IMR-90 (cell line): ENCODE measurements around the gene MND1. TPM values are rescaled to one million over a fixed set of nuclear protein-coding genes. Genes with fewer than 3 reads are reported as not detected.

Experiments used
- ATAC-seq: fragments of 200-7000 bp; cut with Tn5 transposase; 2 replicates; pipeline ENCODE4 v1.9.1; 2020; ENCODE audit warnings: low read depth, mild to moderate bottlenecking, moderate library complexity
- BruUV-seq: library from RNA; stranded (reverse); fragments of 400-500 nt; replicated peaks from 2 replicates; lab custom pipeline; 2021; lab: Mats Ljungman, UMichigan
- CTCF ChIA-PET: fragments of 300-600 bp; formaldehyde crosslinking; extraction: SDS; loops from one replicate; lab custom pipeline; 2021; ENCODE audit warnings: antibody characterized with exemption; lab: Yijun Ruan, JAX
- POLR2A ChIA-PET: fragments of 300-600 bp; sonication (Branson Sonifier 250); formaldehyde crosslinking; loops from one replicate; lab custom pipeline; 2022; ENCODE audit warnings: antibody characterized with exemption; ENCODE audit not compliant: unreplicated experiment; lab: Charles Lee
- DNase-seq: peaks from one replicate; pipeline ENCODE4 v3.0.0; 2013
- H2AFZ ChIP-seq: replicated peaks from 2 replicates; pipeline ENCODE3; 2013; ENCODE audit warnings: low read length, mild to moderate bottlenecking; ENCODE audit not compliant: poor library complexity
- H2AK5ac ChIP-seq: 2 replicates; pipeline ENCODE4 v1.6.1; 2013; ENCODE audit warnings: low read depth, low read length, inconsistent platforms
- H2AK9ac ChIP-seq: replicated peaks from 2 replicates; pipeline ENCODE3; 2013; ENCODE audit warnings: mild to moderate bottlenecking, low read depth, low read length, moderate library complexity; ENCODE audit not compliant: poor library complexity
- H2BK120ac ChIP-seq: 2 replicates; pipeline ENCODE4 v1.6.1; 2013; ENCODE audit warnings: low read depth, low read length, inconsistent platforms
- H2BK15ac ChIP-seq: 3 replicates; pipeline ENCODE4 v1.6.1; 2013; ENCODE audit warnings: low read depth, low read length, inconsistent platforms
- H2BK20ac ChIP-seq: 2 replicates; pipeline ENCODE4 v1.6.1; 2013; ENCODE audit warnings: low read depth, mild to moderate bottlenecking, inconsistent platforms, low read length, moderate library complexity
- H2BK5ac ChIP-seq: 2 replicates; pipeline ENCODE4 v1.6.1; 2013; ENCODE audit warnings: mild to moderate bottlenecking, low read depth, low read length, inconsistent platforms; ENCODE audit not compliant: poor library complexity, severe bottlenecking
- H3K14ac ChIP-seq: replicated peaks from 2 replicates; pipeline ENCODE4 v1.6.1; 2013; ENCODE audit warnings: low read depth, low read length, inconsistent platforms
- H3K18ac ChIP-seq: 2 replicates; pipeline ENCODE4 v1.6.1; 2013; ENCODE audit warnings: low read depth, low read length, control low read depth
- H3K23ac ChIP-seq: 2 replicates; pipeline ENCODE4 v1.6.1; 2013; ENCODE audit warnings: low read depth, low read length, inconsistent platforms
- H3K27ac ChIP-seq: 2 replicates; pipeline ENCODE4 v1.5.1; 2013; ENCODE audit warnings: mild to moderate bottlenecking, control low read depth, low read length; ENCODE audit not compliant: insufficient read depth
- H3K27me3 ChIP-seq: 2 replicates; pipeline ENCODE4 v1.6.1; 2013; ENCODE audit warnings: low read length; ENCODE audit not compliant: control insufficient read depth, insufficient read depth
- H3K36me3 ChIP-seq: 2 replicates; pipeline ENCODE4 v1.6.1; 2013; ENCODE audit warnings: low read length, mixed read lengths; ENCODE audit not compliant: control insufficient read depth, insufficient read depth
- H3K4ac ChIP-seq: 2 replicates; pipeline ENCODE4 v1.6.1; 2013; ENCODE audit warnings: low read depth, low read length, inconsistent platforms
- H3K4me1 ChIP-seq: 2 replicates; pipeline ENCODE4 v1.6.1; 2013; ENCODE audit warnings: low read length, mixed read lengths; ENCODE audit not compliant: control insufficient read depth, insufficient read depth
- H3K4me2 ChIP-seq: 2 replicates; pipeline ENCODE4 v1.6.1; 2013; ENCODE audit warnings: low read depth, mild to moderate bottlenecking, control low read depth, low read length, moderate library complexity
- H3K4me3 ChIP-seq: 2 replicates; pipeline ENCODE4 v1.5.1; 2013; ENCODE audit warnings: low read depth, mild to moderate bottlenecking, control low read depth, low read length, moderate library complexity; ENCODE audit not compliant: insufficient read depth
- H3K56ac ChIP-seq: 2 replicates; pipeline ENCODE4 v1.6.1; 2013; ENCODE audit warnings: low read length, inconsistent platforms; ENCODE audit not compliant: insufficient read depth; ENCODE audit errors: extremely low read depth
- H3K79me1 ChIP-seq, 2 experiments: 2 replicates each; pipeline ENCODE4 v1.6.1; 2013; ENCODE audit warnings: low read length in 2 of 2, inconsistent platforms in 1 of 2, low read depth in 1 of 2
- H3K9ac ChIP-seq: 2 replicates; pipeline ENCODE4 v1.6.1; 2013; ENCODE audit warnings: low read depth, low read length, control low read depth
- H3K9me1 ChIP-seq: 2 replicates; pipeline ENCODE4 v1.6.1; 2013; ENCODE audit warnings: low read length, inconsistent platforms; ENCODE audit not compliant: insufficient read depth
- H3K9me3 ChIP-seq: 2 replicates; pipeline ENCODE4 v1.6.1; 2013; ENCODE audit warnings: low read length; ENCODE audit not compliant: control insufficient read depth, insufficient read depth
- H4K20me1 ChIP-seq: 2 replicates; pipeline ENCODE4 v1.6.1; 2013; ENCODE audit warnings: low read length, inconsistent platforms; ENCODE audit not compliant: insufficient read depth
- H4K5ac ChIP-seq: 2 replicates; pipeline ENCODE4 v1.6.1; 2013; ENCODE audit warnings: mild to moderate bottlenecking, low read depth, low read length, control low read depth
- H4K8ac ChIP-seq, 2 experiments: 2 replicates each; pipeline ENCODE4 v1.6.1; 2013; ENCODE audit warnings: low read depth in 2 of 2, low read length in 2 of 2, control low read depth in 1 of 2, inconsistent platforms in 1 of 2
- H4K91ac ChIP-seq: 2 replicates; pipeline ENCODE4 v1.6.1; 2013; ENCODE audit warnings: low read depth, low read length, inconsistent platforms; ENCODE audit not compliant: insufficient read depth
- CTCF ChIP-seq: conservative IDR thresholded peaks from 2 replicates; pipeline ENCODE4 v1.5.1; 2012; ENCODE audit warnings: mild to moderate bottlenecking, low read depth, low read length, improper control_type of control experiment
- MAZ ChIP-seq: IDR thresholded peaks from 2 replicates; pipeline ENCODE4 v1.6.1; 2012; ENCODE audit warnings: low read depth, mild to moderate bottlenecking, low read length, improper control_type of control experiment, moderate library complexity, borderline replicate concordance
- WGBS, 2 experiments: methylation state at CpG; one replicate each; pipeline versions ENCODE4 v1.1.5 to v1.1.7; 2013; ENCODE audit warnings: missing lambda C conversion rate in 2 of 2; ENCODE audit not compliant: insufficient read length in 1 of 2; ENCODE audit errors: extremely low coverage in 2 of 2; 5-methylcytosine and 5-hydroxymethylcytosine counted together
- dilution Hi-C: fragments of 300-500 bp; cut with HindIII; formaldehyde crosslinking; loops from one replicate; pipeline ENCODE4 v1.14.3; 2018; ENCODE audit warnings: low sequenced_read_pairs; ENCODE audit not compliant: unreplicated experiment
- in situ Hi-C: fragments of 300-500 bp; cut with MboI; formaldehyde crosslinking; loops from 3 replicates; pipeline ENCODE4 v1.14.3; 2019; ENCODE audit warnings: low sequenced_read_pairs, inconsistent platforms, mixed read lengths
- intact Hi-C: fragments of 100-400 bp; cut with micrococcal nuclease; formaldehyde crosslinking; loops from 2 replicates; pipeline ENCODE4 v1.10.0; 2022
- polyA plus RNA-seq, 3 experiments: library from polyadenylated mRNA; depleted of rRNA; stranded (reverse); fragments of >200 nt; gene quantifications; 2 replicates each; pipeline ENCODE4 v1.2.3, GENCODE V29; 2012; ENCODE audit warnings: low replicate concordance in 1 of 3
- total RNA-seq: library from RNA; depleted of rRNA; stranded (reverse); fragments of >200 nt; gene quantifications from 2 replicates; pipeline ENCODE4 v1.2.3, GENCODE V29; 2012

Gene MND1
- total and polyA plus RNA-seq, 2 of the 4 experiments (the other 2 are of a cell fraction), result 0.36 to 3.5 TPM

GRCh38 chr4:153296040-153296823, 48.3 kb upstream of the MND1 start:
- no peak overlapping the region for H3K4me3 ChIP-seq
- dilution Hi-C loops (no loop called here), intact Hi-C loops (loop anchor here (2.0 kb wide), 1 partner anchor 73 kb away; no protein-coding TSS in a partner anchor), in situ Hi-C loops (no loop called here)
- no peak overlapping the region for H3K9ac ChIP-seq
- peak overlapping the region; percentile 41; the same call in 1 of the 2 replicates for H2BK120ac ChIP-seq
- no peaks in the 10 kb centered on the region for H4K20me1 ChIP-seq
- no TSS peak for BruUV-seq
- H3K56ac ChIP-seq, result no peak overlapping the region
- H2AK5ac ChIP-seq, result no peak overlapping the region
- peak overlapping the region; percentile 56; the same call in 1 of the 2 replicates for H3K27ac ChIP-seq
- H3K36me3 ChIP-seq, result peaks cover 18% of the 10 kb centered on the region
- ChIA-PET POLR2A (no interaction called here), CTCF (interaction anchor here (0.6 to 1.6 kb wide), 4 partner anchors 20 to 347 kb away, joined by 3 read pairs; no protein-coding TSS in a partner anchor)
- no peak overlapping the region; the same call in 1 of the 2 replicates for H4K91ac ChIP-seq
- H4K5ac ChIP-seq, result peak overlapping the region; percentile 7; the same call in 1 of the 2 replicates
- H3K14ac ChIP-seq, result no peak overlapping the region
- WGBS, 2 experiments, result 83% methylated on average over 3 of the region's 11 CpGs; no CpG with 5 or more reads in 1 of the 2 experiments
- H2AK9ac ChIP-seq, result peak overlapping the region; percentile 83
- H3K9me1 ChIP-seq, result peaks cover 12% of the 10 kb centered on the region; the same call in 1 of the 2 replicates
- peak overlapping the region; percentile 50; the same call in 1 of the 2 replicates for H3K4ac ChIP-seq
- peak overlapping the region; percentile 17; the same call in 1 of the 3 replicates for H2BK15ac ChIP-seq
- H3K79me1 ChIP-seq, result peaks cover 0 to 12% of the 10 kb centered on the region in 2 experiments; a peak in 2 of 4 replicates
- no peaks in the 10 kb centered on the region for H3K27me3 ChIP-seq
- H2BK5ac ChIP-seq, result peak overlapping the region; percentile 44
- H3K4me2 ChIP-seq, result peak overlapping the region; percentile 20
- H3K18ac ChIP-seq, result peak overlapping the region; percentile 17; the same call in 1 of the 2 replicates
- 0 out of 2 replicates have a peak overlapping the region, but pooled peaks have one; percentile 25 for H2BK20ac ChIP-seq
- peak overlapping the region; percentile 68 for H2AFZ ChIP-seq
- H3K9me3 ChIP-seq, result peaks cover 3% of the 10 kb centered on the region; the same call in 1 of the 2 replicates
- TF ChIP-seq MAZ, result peak; percentile 61; the same call in 1 of the 2 replicates
- no peak for TF ChIP-seq CTCF
- H3K23ac ChIP-seq, result no peak overlapping the region
- H4K8ac ChIP-seq, result peak overlapping the region in 1 of 2 experiments; percentile 53; a peak in 1 of 4 replicates
- peak; percentile 97 for ATAC-seq
- DNase-seq, result peak; percentile 84
- peaks cover 20% of the 10 kb centered on the region for H3K4me1 ChIP-seq
